ENCODE measurements around the gene MVP.
A peak's percentile ranks its signal among the peaks of the same experiment; 100 is the strongest.

Gene MVP

GRCh38 chr16:29858149-29858849, 38.0 kb downstream of the MVP start:
- TF ChIP-seq CTCF (conservative IDR thresholded peaks at IDR 0.05; ENCODE audit: low read length) = no peak
- no peak for DNase-seq (ENCODE audit: low read depth)
- H3K4me3 ChIP-seq (ENCODE audit: low read length) = no peak overlapping the region

- no peak for TF ChIP-seq CTCF (conservative IDR thresholded peaks at IDR 0.05; ENCODE audit: low read length)
- DNase-seq (ENCODE audit: low read depth) = no peak
- no peak overlapping the region for H3K4me3 ChIP-seq (ENCODE audit: low read length)
Observed at GRCh38 chr16:29858974-29859373, 38.7 kb downstream of the MVP start.

GRCh38 chr16:29860218-29860617, 40.0 kb downstream of the MVP start:
- DNase-seq (ENCODE audit: low read depth) = no peak
- H3K4me3 ChIP-seq (ENCODE audit: low read length) = no peak overlapping the region

GRCh38 chr16:29862383-29862883, 42.2 kb downstream of the MVP start:
- TF ChIP-seq CTCF (conservative IDR thresholded peaks at IDR 0.05; ENCODE audit: low read length) = peak; percentile 35
- peak overlapping the region; percentile 86 for H3K4me3 ChIP-seq (ENCODE audit: low read length)
- DNase-seq (ENCODE audit: low read depth) = no peak

More at GRCh38 chr16:29860218-29860617, 40.0 kb downstream of the MVP start:
- no peak for TF ChIP-seq CTCF (conservative IDR thresholded peaks at IDR 0.05; ENCODE audit: low read length)

GRCh38 chr16:29862884-29863668, 42.8 kb downstream of the MVP start, which contains the start of gene CDIPT:
Gene CDIPT (minus strand): TSS chr16:29863226. CDS start chr16:29862857, 369 bp downstream.
- H3K4me3 ChIP-seq (ENCODE audit: low read length) = peak within 1 kb of the TSS; percentile 86
- peak; percentile 97 for DNase-seq (ENCODE audit: low read depth)
- TF ChIP-seq CTCF (conservative IDR thresholded peaks at IDR 0.05; ENCODE audit: low read length) = peak; percentile 73

GRCh38 chr16:29863669-29863984, 43.4 kb downstream of the MVP start:
- no peak for DNase-seq (ENCODE audit: low read depth)
- TF ChIP-seq CTCF (conservative IDR thresholded peaks at IDR 0.05; ENCODE audit: low read length) = no peak
- H3K4me3 ChIP-seq (ENCODE audit: low read length) = peak overlapping the region; percentile 31

All from AG10803 (cell line).